MCF 10A (cell line): ENCODE measurements around the gene GNAT2. TPM values are rescaled to one million over a fixed set of nuclear protein-coding genes. Genes with fewer than 3 reads are reported as not detected.

Experiments used
- BruUV-seq: library from RNA; stranded (reverse); fragments of 400-500 nt; replicated peaks from 2 replicates; lab custom pipeline; 2021; lab: Mats Ljungman, UMichigan
- CTCF ChIA-PET: fragments of 300-600 bp; sonication (Branson Sonifier 250); formaldehyde crosslinking; extraction: SDS; loops from one replicate; lab custom pipeline; 2021; ENCODE audit warnings: antibody characterized with exemption, inconsistent platforms; lab: Yijun Ruan, JAX
- POLR2A ChIA-PET: fragments of 300-600, 350-650 bp; sonication (Branson Sonifier 250); formaldehyde crosslinking; extraction: SDS; loops from one replicate; lab custom pipeline; 2020; ENCODE audit warnings: antibody characterized with exemption, inconsistent platforms; lab: Yijun Ruan, JAX
- DNase-seq: peaks from one replicate; pipeline ENCODE4 v3.0.0-alpha.2; 2018; ENCODE audit not compliant: unreplicated experiment
- H3K27ac Mint-ChIP-seq: one replicate; pipeline ENCODE4 v1.8.0; 2022; ENCODE audit warnings: mild to moderate bottlenecking, low read depth, mixed read lengths; ENCODE audit not compliant: unreplicated experiment
- H3K27me3 Mint-ChIP-seq: one replicate; pipeline ENCODE4 v1.8.0; 2022; ENCODE audit warnings: mixed read lengths; ENCODE audit not compliant: insufficient read depth, unreplicated experiment
- H3K36me3 Mint-ChIP-seq: one replicate; pipeline ENCODE4 v1.8.0; 2022; ENCODE audit warnings: mild to moderate bottlenecking, moderate library complexity, mixed read lengths; ENCODE audit not compliant: insufficient read depth, unreplicated experiment
- H3K4me1 Mint-ChIP-seq: one replicate; pipeline ENCODE4 v1.8.0; 2022; ENCODE audit warnings: mixed read lengths; ENCODE audit not compliant: insufficient read depth, unreplicated experiment
- H3K4me3 Mint-ChIP-seq: one replicate; pipeline ENCODE4 v1.8.0; 2022; ENCODE audit warnings: mild to moderate bottlenecking, moderate library complexity, mixed read lengths; ENCODE audit not compliant: unreplicated experiment
- H3K9me3 Mint-ChIP-seq: one replicate; pipeline ENCODE4 v1.8.0; 2022; ENCODE audit warnings: mixed read lengths; ENCODE audit not compliant: unreplicated experiment
- CTCF ChIP-seq: fragments of 200-600 bp; IDR thresholded peaks from one replicate; pipeline ENCODE4 v1.8.0; 2022; ENCODE audit warnings: antibody characterized with exemption, mild to moderate bottlenecking; ENCODE audit not compliant: unreplicated experiment
- intact Hi-C: fragments of 100-400 bp; cut with micrococcal nuclease; formaldehyde crosslinking; loops from 2 replicates; pipeline ENCODE4 v1.14.1; 2022
- total RNA-seq: library from RNA; stranded (reverse); gene quantifications from 2 replicates; pipeline ENCODE4 v1.2.3, GENCODE V29; 2022

The GNAT2 gene
- total RNA-seq, 1 experiment from 2014 or later: not detected

GRCh38 chr1:109589679-109590078 is 29.7 kb downstream of the GNAT2 start:
- TF ChIP-seq CTCF: no peak
- Mint-ChIP-seq H3K4me3 (no peak overlapping the region), H3K4me1 (no peaks in the 10 kb centered on the region), H3K9me3 (no peaks in the 10 kb centered on the region), H3K36me3 (peaks cover 85% of the 10 kb centered on the region), H3K27ac (no peak overlapping the region), H3K27me3 (no peaks in the 10 kb centered on the region)
- ChIA-PET POLR2A (no interaction called here), CTCF (no interaction called here)
- no peak for DNase-seq
- intact Hi-C loops: no loop called here
- no TSS peak for BruUV-seq

GRCh38 chr1:109589177-109589576 is 30.2 kb downstream of the GNAT2 start:
- no peaks in the 10 kb centered on the region for H3K9me3 Mint-ChIP-seq
- peaks cover 82% of the 10 kb centered on the region for H3K36me3 Mint-ChIP-seq
- no peaks in the 10 kb centered on the region for H3K27me3 Mint-ChIP-seq
- no TSS peak for BruUV-seq
- intact Hi-C loops: no loop called here
- no peaks in the 10 kb centered on the region for H3K4me1 Mint-ChIP-seq
- DNase-seq: no peak
- TF ChIP-seq CTCF: no peak
- no peak overlapping the region for H3K4me3 Mint-ChIP-seq
- no peak overlapping the region for H3K27ac Mint-ChIP-seq
- ChIA-PET POLR2A (no interaction called here), CTCF (no interaction called here)

- TF ChIP-seq CTCF: no peak
- H3K4me1 Mint-ChIP-seq: no peaks in the 10 kb centered on the region
- no peaks in the 10 kb centered on the region for H3K9me3 Mint-ChIP-seq
- H3K27ac Mint-ChIP-seq: no peak overlapping the region
- H3K4me3 Mint-ChIP-seq: no peak overlapping the region
- ChIA-PET POLR2A (interaction anchor here (0.7 kb wide), 1 partner anchor 38 kb away, joined by 3 read pairs; the partner anchor contains the start of gene GNAI3), CTCF (no interaction called here)
- no peak for DNase-seq
- H3K36me3 Mint-ChIP-seq: peaks cover 84% of the 10 kb centered on the region
- no TSS peak for BruUV-seq
- H3K27me3 Mint-ChIP-seq: no peaks in the 10 kb centered on the region
- intact Hi-C loops: no loop called here
These were observed 33.4 kb downstream of the GNAT2 start for GRCh38 chr1:109586055-109586454.

- Mint-ChIP-seq H3K27me3 (no peaks in the 10 kb centered on the region), H3K9me3 (no peaks in the 10 kb centered on the region), H3K36me3 (peaks cover 88% of the 10 kb centered on the region), H3K27ac (no peak overlapping the region), H3K4me3 (no peak overlapping the region), H3K4me1 (no peaks in the 10 kb centered on the region)
- intact Hi-C loops: no loop called here
- ChIA-PET POLR2A (no interaction called here), CTCF (interaction anchor here (0.6 kb wide), 1 partner anchor 234 kb away, joined by 3 read pairs; no protein-coding TSS in a partner anchor)
- no peak for TF ChIP-seq CTCF
- DNase-seq: no peak
- no TSS peak for BruUV-seq
These were observed 34.6 kb downstream of the GNAT2 start for GRCh38 chr1:109584766-109585165.
